HEK293 (cell line): Measurements from ENCODE around the gene ANO9.

ENCODE experiments used
- CTCF ChIA-PET: fragments of 350-600 bp; formaldehyde crosslinking; extraction: SDS; loops from one replicate; lab custom pipeline; 2021; ENCODE audit warnings: antibody characterized with exemption; lab: Yijun Ruan, JAX
- POLR2A ChIA-PET: fragments of 300-600 bp; formaldehyde crosslinking; extraction: SDS; loops from one replicate; lab custom pipeline; 2020; ENCODE audit warnings: antibody characterized with exemption, inconsistent platforms; lab: Yijun Ruan, JAX
- H3K27ac ChIP-seq: fragments of 200-500 bp; sonication (Bioruptor generic); 2 replicates; pipeline ENCODE4 v1.5.1; 2014; ENCODE audit warnings: low read depth, low read length, control low read depth, inconsistent platforms; ENCODE audit errors: extremely low read depth
- H3K36me3 ChIP-seq, 2 experiments: fragments of 200-500 bp in 1 of 2; sonication (Bioruptor generic) in 1 of 2; 1 replicate in 1 of 2; 2 replicates in 1 of 2; pipeline ENCODE4 v1.5.1; 2014 to 2017; ENCODE audit warnings: inconsistent platforms in 2 of 2, low read length in 2 of 2; ENCODE audit not compliant: control insufficient read depth in 2 of 2, insufficient read depth in 1 of 2
- H3K4me1 ChIP-seq: fragments of 200-500 bp; sonication (Bioruptor generic); 2 replicates; pipeline ENCODE4 v1.5.1; 2014; ENCODE audit warnings: mild to moderate bottlenecking, low read length, inconsistent platforms; ENCODE audit not compliant: control insufficient read depth, insufficient read depth
- H3K4me3 ChIP-seq: 2 replicates; pipeline ENCODE4 v1.5.1; 2011; ENCODE audit warnings: low read depth, mild to moderate bottlenecking, control low read depth, low read length, moderate library complexity
- H3K9me3 ChIP-seq: fragments of 200-500 bp; sonication (Bioruptor generic); 2 replicates; pipeline ENCODE4 v1.5.1; 2014; ENCODE audit warnings: low read depth, low read length, inconsistent platforms; ENCODE audit not compliant: control insufficient read depth, insufficient read depth
- FEZF1 ChIP-seq: fragments of 450-650 bp; formaldehyde crosslinking; IDR thresholded peaks from 2 replicates; pipeline ENCODE4 v1.5.1; 2016; ENCODE audit warnings: missing biosample characterization, missing genetic modification characterization
- GLI4 ChIP-seq: fragments of 450-650 bp; formaldehyde crosslinking; IDR thresholded peaks from 2 replicates; pipeline ENCODE4 v1.5.1; 2016; ENCODE audit warnings: missing biosample characterization, missing genetic modification characterization
- PRDM2 ChIP-seq: fragments of 450-650 bp; formaldehyde crosslinking; IDR thresholded peaks from 2 replicates; pipeline ENCODE4 v1.5.1; 2016; ENCODE audit warnings: missing biosample characterization, missing genetic modification characterization, borderline replicate concordance
- WT1 ChIP-seq: fragments of 450-650 bp; formaldehyde crosslinking; IDR thresholded peaks from 2 replicates; pipeline ENCODE4 v1.5.1; 2016; ENCODE audit warnings: missing biosample characterization, missing genetic modification characterization
- ZBTB26 ChIP-seq: fragments of 450-650 bp; formaldehyde crosslinking; optimal IDR thresholded peaks from 2 replicates; pipeline ENCODE3; 2016; ENCODE audit warnings: missing biosample characterization, mild to moderate bottlenecking, missing genetic modification characterization
- ZIC2 ChIP-seq: fragments of 450-650 bp; formaldehyde crosslinking; IDR thresholded peaks from 2 replicates; pipeline ENCODE4 v1.5.1; 2016; ENCODE audit warnings: missing biosample characterization, missing genetic modification characterization
- ZNF112 ChIP-seq: fragments of 450-650 bp; formaldehyde crosslinking; IDR thresholded peaks from 2 replicates; pipeline ENCODE4 v1.5.0; 2017; ENCODE audit warnings: missing biosample characterization, missing genetic modification characterization
- ZNF146 ChIP-seq: fragments of 450-650 bp; formaldehyde crosslinking; IDR thresholded peaks from 2 replicates; pipeline ENCODE4 v1.5.1; 2016; ENCODE audit warnings: missing biosample characterization, missing genetic modification characterization
- ZNF23 ChIP-seq: fragments of 450-650 bp; formaldehyde crosslinking; IDR thresholded peaks from 2 replicates; pipeline ENCODE4 v1.5.1; 2016; ENCODE audit warnings: missing biosample characterization, missing genetic modification characterization, borderline replicate concordance
- ZNF416 ChIP-seq: fragments of 450-650 bp; formaldehyde crosslinking; IDR thresholded peaks from 2 replicates; pipeline ENCODE4 v1.5.1; 2016; ENCODE audit warnings: missing biosample characterization, missing genetic modification characterization
- ZNF626 ChIP-seq: fragments of 450-650 bp; sonication (Bioruptor Pico); formaldehyde crosslinking; IDR thresholded peaks from 2 replicates; pipeline ENCODE4 v1.5.1; 2018; ENCODE audit warnings: missing biosample characterization, missing genetic modification characterization, inconsistent platforms
- ZNF701 ChIP-seq: fragments of 450-650 bp; formaldehyde crosslinking; IDR thresholded peaks from 2 replicates; pipeline ENCODE4 v1.5.1; 2016; ENCODE audit warnings: missing biosample characterization, missing genetic modification characterization
- ZNF837 ChIP-seq: fragments of 450-650 bp; formaldehyde crosslinking; IDR thresholded peaks from 2 replicates; pipeline ENCODE4 v1.5.1; 2016; ENCODE audit warnings: missing biosample characterization, missing genetic modification characterization
- ZSCAN30 ChIP-seq: fragments of 450-650 bp; IDR thresholded peaks from 2 replicates; pipeline ENCODE4 v1.5.1; 2018; ENCODE audit warnings: missing biosample characterization, mild to moderate bottlenecking, missing genetic modification characterization, moderate library complexity
- ZSCAN5A ChIP-seq: fragments of 450-650 bp; formaldehyde crosslinking; IDR thresholded peaks from 2 replicates; pipeline ENCODE4 v1.5.1; 2016; ENCODE audit warnings: missing biosample characterization, missing genetic modification characterization

The ANO9 gene

GRCh38 chr11:385594-386351 is 56.0 kb downstream of the ANO9 start (continued):
- TF ChIP-seq ZNF416 (tag by site-specific recombination) (no peak), PRDM2 (tag by site-specific recombination) (no peak)

GRCh38 chr11:384511-384910 is 57.3 kb downstream of the ANO9 start:
- TF ChIP-seq ZIC2 (tag by site-specific recombination), result peak; percentile 38; the same call in 1 of the 2 replicates
- TF ChIP-seq ZNF23 (tag by site-specific recombination), result no peak
- no peaks in the 10 kb centered on the region for H3K9me3 ChIP-seq
- peaks cover 0 to 20% of the 10 kb centered on the region in 2 experiments; a peak in 1 of 3 replicates for H3K36me3 ChIP-seq
- ChIA-PET CTCF (no interaction called here), POLR2A (no interaction called here)
- no peaks in the 10 kb centered on the region for H3K4me1 ChIP-seq
- no peak overlapping the region for H3K4me3 ChIP-seq
- no peak overlapping the region for H3K27ac ChIP-seq

- Histone ChIP-seq H3K36me3 (peaks cover 0 to 30% of the 10 kb centered on the region in 2 experiments; a peak in 1 of 3 replicates), H3K4me3 (no peak overlapping the region), H3K4me1 (no peaks in the 10 kb centered on the region), H3K27ac (no peak overlapping the region), H3K9me3 (no peaks in the 10 kb centered on the region)
- ChIA-PET CTCF (no interaction called here), POLR2A (no interaction called here)
- TF ChIP-seq ZBTB26 (tag by site-specific recombination) (no peak), ZNF701 (tag by site-specific recombination) (no peak), WT1 (no peak), GLI4 (no peak)
Observed at GRCh38 chr11:383431-383830, 58.4 kb downstream of the ANO9 start.

GRCh38 chr11:382081-382629 is 59.7 kb downstream of the ANO9 start:
- H3K4me3 ChIP-seq, result no peak overlapping the region
- H3K36me3 ChIP-seq, result peaks cover 0 to 43% of the 10 kb centered on the region in 2 experiments; a peak in 1 of 3 replicates
- POLR2A ChIA-PET, result no interaction called here
- no peak overlapping the region for H3K27ac ChIP-seq
- no peaks in the 10 kb centered on the region for H3K9me3 ChIP-seq
- CTCF ChIA-PET, result interaction anchor here (0.6 kb wide), 1 partner anchor 19 kb away, joined by 3 read pairs; no protein-coding TSS in a partner anchor
- TF ChIP-seq ZNF626 (no peak), ZNF837 (tag by site-specific recombination) (no peak), ZSCAN30 (tag by site-specific recombination) (no peak), ZNF146 (no peak), ZSCAN5A (tag by site-specific recombination) (no peak), ZNF112 (tag by site-specific recombination) (no peak), FEZF1 (tag by site-specific recombination) (no peak)
- no peaks in the 10 kb centered on the region for H3K4me1 ChIP-seq
